BJ (cell line): Measurements from ENCODE around the gene CHAF1A. TPM values are rescaled to one million over a fixed set of nuclear protein-coding genes. Genes with fewer than 3 reads are reported as not detected.

Source experiments
- CTCF ChIA-PET: fragments of 350-600 bp; formaldehyde crosslinking; extraction: SDS; loops from one replicate; lab custom pipeline; 2021; ENCODE audit warnings: antibody characterized with exemption, inconsistent platforms; lab: Yijun Ruan, JAX
- POLR2A ChIA-PET: fragments of 300-600 bp; sonication (Branson Sonifier 250); formaldehyde crosslinking; extraction: SDS; loops from one replicate; lab custom pipeline; 2021; ENCODE audit warnings: antibody characterized with exemption; lab: Charles Lee
- DNase-seq: peaks from one replicate; pipeline ENCODE4 v3.0.0-alpha.2; 2011; ENCODE audit warnings: low read depth
- H3K27me3 ChIP-seq: 2 replicates; pipeline ENCODE4 v1.6.0; 2011; ENCODE audit warnings: low read length; ENCODE audit not compliant: control insufficient read depth, insufficient read depth
- H3K36me3 ChIP-seq: 2 replicates; pipeline ENCODE4 v1.5.1; 2011; ENCODE audit warnings: low read length; ENCODE audit not compliant: control insufficient read depth, insufficient read depth
- H3K4me3 ChIP-seq: 2 replicates; pipeline ENCODE4 v1.5.1; 2011; ENCODE audit warnings: low read depth, mild to moderate bottlenecking, control low read depth, low read length
- polyA plus RNA-seq: library from polyadenylated mRNA; depleted of rRNA; stranded (reverse); fragments of >200 nt; gene quantifications from 2 replicates; pipeline ENCODE4 v1.2.3, GENCODE V29; 2011
- TF ChIP-seq, protein P1 (sequence below): IDR thresholded peaks from 2 replicates; pipeline ENCODE4 v1.5.1; 2011; ENCODE audit warnings: low read depth, mild to moderate bottlenecking, control low read depth, inconsistent platforms, low read length, moderate library complexity; ENCODE audit not compliant: insufficient read depth

CHAF1A gene
- polyA plus RNA-seq, 1 experiment, result 11.4 TPM

DNA sequence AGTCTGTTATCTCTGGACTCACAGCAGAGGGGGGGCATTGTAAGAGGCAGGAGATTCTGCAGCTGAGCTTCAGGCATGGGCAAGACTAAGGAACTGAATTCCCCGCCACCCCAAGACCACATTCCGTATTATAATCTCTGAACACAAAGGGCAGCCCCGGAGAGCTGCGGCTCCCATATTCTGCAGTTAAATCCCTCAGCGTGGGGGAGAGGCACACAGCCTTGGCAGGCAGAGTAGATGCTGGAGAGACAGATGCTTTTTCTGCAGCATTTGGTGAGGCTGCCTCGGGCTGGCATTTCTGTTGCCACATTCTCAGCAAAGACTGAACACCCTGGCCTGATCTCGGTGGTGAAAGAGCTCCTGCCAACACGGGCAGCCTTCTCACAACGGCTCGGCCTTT, 12.9 kb downstream of the CHAF1A start:
- Histone ChIP-seq H3K4me3 (no peak overlapping the region), H3K27me3 (no peaks in the 10 kb centered on the region), H3K36me3 (peaks cover 1% of the 10 kb centered on the region; the same call in 1 of the 2 replicates)
- POLR2A ChIA-PET, result no interaction called here
- CTCF ChIA-PET, result interaction anchor here (0.6 to 4.7 kb wide), 6 partner anchors 8 to 153 kb away, joined by 3 to 17 read pairs (median 4); partner anchors contain the start of gene SH3GL1
- DNase-seq, result no peak
- TF ChIP-seq, protein P1, sequence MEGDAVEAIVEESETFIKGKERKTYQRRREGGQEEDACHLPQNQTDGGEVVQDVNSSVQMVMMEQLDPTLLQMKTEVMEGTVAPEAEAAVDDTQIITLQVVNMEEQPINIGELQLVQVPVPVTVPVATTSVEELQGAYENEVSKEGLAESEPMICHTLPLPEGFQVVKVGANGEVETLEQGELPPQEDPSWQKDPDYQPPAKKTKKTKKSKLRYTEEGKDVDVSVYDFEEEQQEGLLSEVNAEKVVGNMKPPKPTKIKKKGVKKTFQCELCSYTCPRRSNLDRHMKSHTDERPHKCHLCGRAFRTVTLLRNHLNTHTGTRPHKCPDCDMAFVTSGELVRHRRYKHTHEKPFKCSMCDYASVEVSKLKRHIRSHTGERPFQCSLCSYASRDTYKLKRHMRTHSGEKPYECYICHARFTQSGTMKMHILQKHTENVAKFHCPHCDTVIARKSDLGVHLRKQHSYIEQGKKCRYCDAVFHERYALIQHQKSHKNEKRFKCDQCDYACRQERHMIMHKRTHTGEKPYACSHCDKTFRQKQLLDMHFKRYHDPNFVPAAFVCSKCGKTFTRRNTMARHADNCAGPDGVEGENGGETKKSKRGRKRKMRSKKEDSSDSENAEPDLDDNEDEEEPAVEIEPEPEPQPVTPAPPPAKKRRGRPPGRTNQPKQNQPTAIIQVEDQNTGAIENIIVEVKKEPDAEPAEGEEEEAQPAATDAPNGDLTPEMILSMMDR, result no peak

DNA sequence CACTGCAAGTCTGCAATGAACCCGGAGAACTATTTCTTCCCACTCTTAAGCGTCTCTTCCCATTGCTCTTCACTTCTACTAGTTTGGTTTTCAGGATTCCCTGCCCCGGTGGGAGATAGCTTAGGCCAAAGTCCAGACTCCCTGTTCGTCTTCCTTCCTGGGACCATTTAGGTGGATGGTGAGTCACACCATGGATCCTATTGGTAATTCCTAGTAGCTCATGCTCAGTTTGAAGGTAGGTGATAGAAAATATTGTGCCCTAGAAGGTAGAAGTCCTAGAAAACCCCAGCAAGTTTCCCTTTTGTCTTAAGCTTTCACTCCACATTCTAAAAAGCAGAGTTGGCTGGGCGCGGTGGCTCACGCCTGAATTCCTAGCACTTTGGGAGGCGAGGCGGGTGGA, 13.8 kb downstream of the CHAF1A start:
- no peaks in the 10 kb centered on the region for H3K27me3 ChIP-seq
- ChIA-PET POLR2A (no interaction called here), CTCF (interaction anchor here (1.2 to 4.7 kb wide), 4 partner anchors 9 to 27 kb away, joined by 3 to 17 read pairs (median 3); partner anchors contain the start of gene SH3GL1)
- no peak for DNase-seq
- H3K4me3 ChIP-seq, result no peak overlapping the region
- TF ChIP-seq, protein P1, result no peak
- peaks cover 1% of the 10 kb centered on the region; the same call in 1 of the 2 replicates for H3K36me3 ChIP-seq

DNA sequence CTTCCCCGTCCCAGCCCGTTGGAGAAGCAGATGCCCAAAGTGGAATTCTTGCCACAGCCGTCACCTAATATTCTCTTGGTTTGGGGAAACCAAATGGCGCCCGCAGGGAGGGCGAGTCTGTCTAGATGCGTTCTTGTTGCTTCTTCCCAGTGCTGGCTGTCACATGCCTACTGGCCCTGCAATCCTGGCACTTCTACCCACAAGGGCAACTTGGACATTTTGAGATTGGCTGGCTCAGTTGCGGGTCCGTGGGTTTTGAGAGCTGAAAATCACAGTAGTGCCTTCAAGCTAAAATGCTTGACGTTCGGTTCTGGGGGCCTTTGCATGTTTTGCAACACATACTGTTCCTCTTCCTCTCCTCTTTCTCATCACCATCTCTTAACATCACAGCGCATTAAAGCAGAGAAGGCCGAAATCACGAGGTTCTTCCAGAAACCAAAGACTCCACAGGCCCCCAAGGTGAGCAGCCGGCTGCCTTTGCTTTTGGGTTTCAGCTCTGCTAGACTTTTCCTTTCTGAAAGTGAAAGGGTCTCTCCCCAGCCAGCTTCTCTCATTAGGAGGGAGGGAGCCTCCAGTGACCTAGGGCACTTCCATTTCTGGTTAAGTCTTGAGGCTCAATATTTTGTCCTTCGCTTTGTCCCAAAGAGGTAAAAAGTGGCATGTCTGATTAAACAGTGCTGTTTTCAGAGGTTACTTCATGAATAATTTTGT, 21.1 kb downstream of the CHAF1A start:
- Histone ChIP-seq H3K4me3 (no peak overlapping the region), H3K27me3 (no peaks in the 10 kb centered on the region), H3K36me3 (peaks cover 1% of the 10 kb centered on the region; the same call in 1 of the 2 replicates)
- DNase-seq, result no peak
- TF ChIP-seq, protein P1, result no peak
- ChIA-PET POLR2A (no interaction called here), CTCF (interaction anchor here (1.2 kb wide), 3 partner anchors 9 to 71 kb away, joined by 4 to 6 read pairs (median 5); partner anchors contain the start of gene SH3GL1)

DNA sequence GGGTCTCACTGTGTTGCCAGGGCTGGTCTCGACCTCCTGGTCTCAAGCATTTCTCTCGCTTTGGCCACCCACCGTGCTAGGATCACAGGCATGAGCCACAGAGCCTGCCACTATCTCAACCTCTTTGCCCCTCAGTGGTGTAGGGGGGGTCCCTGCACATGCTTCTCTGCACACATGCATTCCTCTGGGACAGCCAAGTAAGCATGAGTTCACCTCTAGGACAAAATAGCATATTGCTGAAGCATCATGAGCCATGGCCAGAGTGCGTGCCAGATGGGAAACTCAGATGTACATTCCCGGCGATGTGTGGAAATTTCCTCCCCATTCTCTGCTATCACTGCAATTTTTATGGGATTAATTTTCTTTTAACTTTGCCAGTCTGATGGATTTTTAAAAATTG, 23.1 kb downstream of the CHAF1A start:
- CTCF ChIA-PET, result no interaction called here
- Histone ChIP-seq H3K27me3 (no peaks in the 10 kb centered on the region), H3K4me3 (no peak overlapping the region), H3K36me3 (peaks cover 3% of the 10 kb centered on the region; the same call in 1 of the 2 replicates)
- TF ChIP-seq, protein P1, result no peak
- DNase-seq, result peak; percentile 42
- POLR2A ChIA-PET, result no interaction called here

DNA sequence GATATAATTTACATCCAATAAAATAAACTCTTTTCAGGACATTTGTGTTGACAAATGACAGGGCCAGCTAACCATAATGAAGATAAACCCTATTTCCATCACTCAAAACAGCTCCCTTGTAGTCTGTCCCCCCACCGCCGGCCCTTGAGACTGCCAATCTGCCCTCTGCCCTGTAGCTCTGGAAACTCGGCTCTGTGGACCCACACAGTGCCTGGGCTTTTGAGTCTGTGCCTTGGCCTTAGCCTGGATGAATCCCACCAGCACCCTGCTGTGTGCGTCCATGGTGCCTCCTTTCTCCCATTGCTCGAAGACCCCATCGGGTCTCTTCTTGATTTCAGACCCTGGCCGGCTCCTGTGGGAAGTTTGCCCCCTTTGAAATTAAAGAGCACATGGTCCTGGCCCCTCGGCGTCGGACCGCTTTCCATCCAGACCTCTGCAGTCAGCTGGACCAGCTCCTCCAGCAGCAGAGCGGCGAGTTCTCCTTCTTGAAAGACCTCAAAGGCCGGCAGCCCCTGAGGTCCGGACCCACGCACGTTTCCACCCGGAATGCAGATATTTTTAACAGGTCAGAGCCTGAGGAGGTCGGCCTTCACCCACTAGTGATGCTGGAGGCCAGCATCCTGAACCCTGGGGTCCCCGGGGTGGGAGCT, 26.0 kb downstream of the CHAF1A start:
- Histone ChIP-seq H3K27me3 (no peaks in the 10 kb centered on the region), H3K4me3 (no peak overlapping the region), H3K36me3 (peaks cover 11% of the 10 kb centered on the region)
- ChIA-PET POLR2A (no interaction called here), CTCF (interaction anchor here (1.5 kb wide), 2 partner anchors 9 to 27 kb away, joined by 3 read pairs; no protein-coding TSS in a partner anchor)
- DNase-seq, result no peak
- TF ChIP-seq, protein P1, result no peak
